Neural cell (in vitro differentiated cells): ENCODE measurements around the gene DCAF6. TPM values are rescaled to one million over a fixed set of nuclear protein-coding genes. Genes with fewer than 3 reads are reported as not detected.

ENCODE experiments used
- H2AFZ ChIP-seq: fragments of 200-600, 300-800 bp; sonication (generic), shearing (Covaris generic); 2 replicates; pipeline ENCODE4 v1.6.0; 2014; ENCODE audit warnings: low read depth, mild to moderate bottlenecking, antibody characterized with exemption, low read length, moderate library complexity
- H3F3A ChIP-seq: fragments of 200-600 bp; shearing (Covaris generic); 2 replicates; pipeline ENCODE4 v1.6.1; 2016; ENCODE audit warnings: mild to moderate bottlenecking, moderate library complexity, mixed read lengths, antibody characterized with exemption, low read length; ENCODE audit not compliant: insufficient read depth, poor library complexity, severe bottlenecking
- H3K27ac ChIP-seq: fragments of 200-600, 300-800 bp; sonication (generic), shearing (Covaris generic); 2 replicates; pipeline ENCODE4 v1.5.1; 2014; ENCODE audit warnings: mild to moderate bottlenecking, low read length, moderate library complexity
- H3K27me3 ChIP-seq: fragments of 300-800, 200-600 bp; sonication (generic), shearing (Covaris generic); 2 replicates; pipeline ENCODE4 v1.6.0; 2014; ENCODE audit warnings: mild to moderate bottlenecking, low read depth, low read length, moderate library complexity; ENCODE audit not compliant: insufficient read depth
- H3K36me3 ChIP-seq: fragments of 300-800, 200-600 bp; sonication (generic), shearing (Covaris generic); 2 replicates; pipeline ENCODE4 v1.5.1; 2014; ENCODE audit warnings: mild to moderate bottlenecking, antibody characterized with exemption, low read length, moderate library complexity; ENCODE audit not compliant: insufficient read depth
- H3K4me2 ChIP-seq: fragments of 300-800, 200-600 bp; sonication (generic), shearing (Covaris generic); 2 replicates; pipeline ENCODE4 v1.6.0; 2014; ENCODE audit warnings: mild to moderate bottlenecking, low read length
- H3K4me3 ChIP-seq: fragments of 300-800, 200-600 bp; sonication (generic), shearing (Covaris generic); 2 replicates; pipeline ENCODE4 v1.5.1; 2014; ENCODE audit warnings: mild to moderate bottlenecking, low read length, moderate library complexity
- H3K79me2 ChIP-seq: fragments of 200-600 bp; shearing (Covaris generic); replicated peaks from 2 replicates; pipeline ENCODE4 v1.6.0; 2014; ENCODE audit warnings: mild to moderate bottlenecking, low read length, moderate library complexity; ENCODE audit not compliant: insufficient read depth
- H3K9ac ChIP-seq: fragments of 300-800, 200-600 bp; sonication (generic), shearing (Covaris generic); 2 replicates; pipeline ENCODE4 v1.6.1; 2016; ENCODE audit warnings: mild to moderate bottlenecking, low read length, mixed read lengths
- H3K9me2 ChIP-seq: fragments of 200-600 bp; shearing (Covaris generic); 2 replicates; pipeline ENCODE4 v1.6.1; 2016; ENCODE audit warnings: mild to moderate bottlenecking, low read length, mixed read lengths; ENCODE audit not compliant: insufficient read depth
- H3K9me3 ChIP-seq: fragments of 200-600, 300-800 bp; sonication (generic), shearing (Covaris generic); 2 replicates; pipeline ENCODE4 v1.6.1; 2016; ENCODE audit warnings: mild to moderate bottlenecking, mixed run types, low read length, moderate library complexity, mixed read lengths
- H4K20me1 ChIP-seq: fragments of 200-600 bp; shearing (Covaris generic); 2 replicates; pipeline ENCODE4 v1.6.1; 2016; ENCODE audit warnings: mild to moderate bottlenecking, mixed run types; ENCODE audit not compliant: insufficient read depth
- CTCF ChIP-seq: fragments of 450-650 bp; IDR thresholded peaks from 2 replicates; pipeline ENCODE4 v1.5.1; 2014; ENCODE audit warnings: antibody characterized with exemption, mild to moderate bottlenecking, moderate library complexity; ENCODE audit not compliant: poor library complexity, severe bottlenecking
- EP300 ChIP-seq: fragments of 450-650 bp; conservative IDR thresholded peaks from 2 replicates; pipeline ENCODE4 v1.6.1; 2014; ENCODE audit warnings: antibody characterized with exemption, mild to moderate bottlenecking, moderate library complexity; ENCODE audit not compliant: poor library complexity, severe bottlenecking
- MXI1 ChIP-seq: fragments of 450-650 bp; conservative IDR thresholded peaks from 2 replicates; pipeline ENCODE4 v1.6.1; 2014; ENCODE audit warnings: antibody characterized with exemption, mild to moderate bottlenecking; ENCODE audit not compliant: poor library complexity, severe bottlenecking
- RAD21 ChIP-seq: fragments of 450-650 bp; conservative IDR thresholded peaks from 2 replicates; pipeline ENCODE4 v1.6.1; 2014; ENCODE audit warnings: antibody characterized with exemption, mild to moderate bottlenecking, moderate library complexity
- REST ChIP-seq: IDR thresholded peaks from 2 replicates; pipeline ENCODE4 v1.6.1; 2012; ENCODE audit warnings: borderline replicate concordance
- SMC3 ChIP-seq: fragments of 450-650 bp; conservative IDR thresholded peaks from 2 replicates; pipeline ENCODE4 v1.6.1; 2014; ENCODE audit warnings: antibody characterized with exemption, mild to moderate bottlenecking, moderate library complexity; ENCODE audit not compliant: poor library complexity
- TAF1 ChIP-seq: IDR thresholded peaks from 2 replicates; pipeline ENCODE4 v1.6.1; 2012; ENCODE audit warnings: low read depth
- polyA plus RNA-seq: library from polyadenylated mRNA; depleted of rRNA; stranded (reverse); fragments of >200 nt; gene quantifications from 2 replicates; pipeline ENCODE4 v1.2.3, GENCODE V29; 2014

DCAF6 gene
- polyA plus RNA-seq, 1 donor from 2014 or later: 44.8 TPM

- H3K27ac ChIP-seq: no peak overlapping the region
- H3K4me3 ChIP-seq: no peak overlapping the region
- TF ChIP-seq EP300 (no peak), SMC3 (no peak), MXI1 (no peak), TAF1 (no peak), REST (no peak), CTCF (no peak)
- H3K27me3 ChIP-seq: no peaks in the 10 kb centered on the region
- no peaks in the 10 kb centered on the region for H4K20me1 ChIP-seq
- H3K9me3 ChIP-seq: no peaks in the 10 kb centered on the region
- H3F3A ChIP-seq: no peaks in the 10 kb centered on the region
- no peaks in the 10 kb centered on the region for H3K9me2 ChIP-seq
- H3K9ac ChIP-seq: no peak overlapping the region
- no peak overlapping the region for H2AFZ ChIP-seq
- no peaks in the 10 kb centered on the region for H3K36me3 ChIP-seq
- no peaks in the 10 kb centered on the region for H3K79me2 ChIP-seq
- H3K4me2 ChIP-seq: no peak overlapping the region
Observed at GRCh38 chr1:168083456-168084325, 147.2 kb downstream of the DCAF6 start.

GRCh38 chr1:168084396-168085231, 148.1 kb downstream of the DCAF6 start:
- Histone ChIP-seq H2AFZ (no peak overlapping the region), H4K20me1 (no peaks in the 10 kb centered on the region), H3F3A (no peaks in the 10 kb centered on the region), H3K4me2 (no peak overlapping the region), H3K9me3 (no peaks in the 10 kb centered on the region), H3K79me2 (no peaks in the 10 kb centered on the region), H3K9ac (no peak overlapping the region), H3K27ac (no peak overlapping the region), H3K36me3 (no peaks in the 10 kb centered on the region), H3K27me3 (no peaks in the 10 kb centered on the region), H3K9me2 (no peaks in the 10 kb centered on the region), H3K4me3 (no peak overlapping the region)
- TF ChIP-seq EP300 (no peak), RAD21 (peak; percentile 19), SMC3 (peak; percentile 40), CTCF (peak; percentile 60)
